HepG2 (cell line): ENCODE data around the gene FRMD6. TPM values are rescaled to one million over a fixed set of nuclear protein-coding genes. Genes with fewer than 3 reads are reported as not detected.

Experiments used
- ATAC-seq: fragments of 200-7000 bp; cut with Tn5 transposase; 3 replicates; pipeline ENCODE4 v1.9.1; 2020; ENCODE audit warnings: mild to moderate bottlenecking, moderate library complexity
- BruUV-seq: library from RNA; stranded (reverse); fragments of 400-500 nt; replicated peaks from 2 replicates; lab custom pipeline; 2021; lab: Mats Ljungman, UMichigan
- CTCF ChIA-PET: fragments of 300-600 bp; formaldehyde crosslinking; extraction: SDS; loops from one replicate; lab custom pipeline; 2021; ENCODE audit warnings: low total read pairs, inconsistent platforms, low intra/inter-chr PET ratio; lab: Yijun Ruan, JAX
- POLR2A ChIA-PET: fragments of 350-600 bp; sonication (Branson Sonifier 250); formaldehyde crosslinking; loops from one replicate; lab custom pipeline; 2020; ENCODE audit warnings: antibody characterized with exemption, inconsistent platforms; lab: Yijun Ruan, JAX
- DNase-seq: peaks from one replicate; pipeline ENCODE4 v3.0.0-alpha.2; 2015; ENCODE audit warnings: low spot score
- FAIRE-seq: peaks from 3 replicates; lab custom pipeline; 2011; peaks lifted over from hg19 to GRCh38; lab: Jason Lieb, UNC
- H2AFZ ChIP-seq: one replicate; pipeline ENCODE4 v1.6.1; 2011; ENCODE audit warnings: low read length, inconsistent platforms
- H3K27ac ChIP-seq: fragments of 300-600 bp; 3 replicates; pipeline ENCODE4 v1.8.0; 2011; ENCODE audit warnings: mixed run types, mild to moderate bottlenecking, mixed read lengths, low read length, inconsistent platforms; ENCODE audit not compliant: insufficient read depth; ENCODE audit errors: extremely low read length
- H3K27me3 ChIP-seq, 2 experiments: fragments of 200-600 bp in 1 of 2; 2 replicates in 1 of 2; 3 replicates in 1 of 2; pipeline versions ENCODE4 v1.6.0 to v1.8.0; 2011; ENCODE audit warnings: low read length in 2 of 2, mild to moderate bottlenecking in 2 of 2, moderate library complexity in 2 of 2, inconsistent platforms in 1 of 2; ENCODE audit not compliant: insufficient read depth in 2 of 2, control insufficient read depth in 1 of 2
- H3K36me3 ChIP-seq, 2 experiments: fragments of 200-600 bp in 1 of 2; replicated peaks in 1 of 2; 2 replicates in 1 of 2; 3 replicates in 1 of 2; pipeline versions ENCODE4 v1.5.1 to v1.8.0; 2011; ENCODE audit warnings: low read length in 2 of 2, inconsistent platforms in 1 of 2; ENCODE audit not compliant: insufficient read depth in 2 of 2, control insufficient read depth in 1 of 2
- H3K4me1 ChIP-seq: 2 replicates; pipeline ENCODE4 v1.5.1; 2012; ENCODE audit warnings: low read length, inconsistent platforms; ENCODE audit not compliant: insufficient read depth
- H3K4me2 ChIP-seq: 2 replicates; pipeline ENCODE4 v1.6.0; 2011; ENCODE audit warnings: low read depth, low read length, inconsistent platforms
- H3K4me3 ChIP-seq, 3 experiments: fragments of 200-600 bp in 1 of 3; sonication (generic), shearing (Covaris generic) in 1 of 3; replicated peaks in 1 of 3; 2 replicates each; pipeline ENCODE4 v1.5.1; 2011 to 2016; ENCODE audit warnings: low read length in 3 of 3, inconsistent platforms in 2 of 3, low read depth in 2 of 3, mild to moderate bottlenecking in 2 of 3, control low read depth in 1 of 3, mixed read lengths in 1 of 3; ENCODE audit not compliant: insufficient read depth in 1 of 3
- H3K79me2 ChIP-seq: one replicate; pipeline ENCODE4 v1.6.1; 2011; ENCODE audit warnings: low read length, inconsistent platforms; ENCODE audit not compliant: insufficient read depth
- H3K9ac ChIP-seq: 2 replicates; pipeline ENCODE4 v1.6.0; 2011; ENCODE audit warnings: mild to moderate bottlenecking, low read depth, low read length, inconsistent platforms; ENCODE audit not compliant: insufficient read depth
- H3K9me3 ChIP-seq: 2 replicates; pipeline ENCODE4 v1.5.1; 2012; ENCODE audit warnings: mild to moderate bottlenecking, low read length
- H4K20me1 ChIP-seq: 2 replicates; pipeline ENCODE4 v1.6.0; 2011; ENCODE audit warnings: inconsistent platforms, mild to moderate bottlenecking, low read length, moderate library complexity; ENCODE audit not compliant: insufficient read depth
- BCL6 ChIP-seq: IDR thresholded peaks from 2 replicates; pipeline ENCODE4 v1.6.1; 2016; ENCODE audit warnings: missing genetic modification reagents, missing compliant biosample characterization
- HOXA3 ChIP-seq: sonication (generic); formaldehyde crosslinking; IDR thresholded peaks from 2 replicates; pipeline ENCODE4 v1.5.0; 2020; ENCODE audit warnings: missing genetic modification reagents
- MED8 ChIP-seq: sonication (generic); formaldehyde crosslinking; IDR thresholded peaks from 2 replicates; pipeline ENCODE4 v1.8.1; 2023; ENCODE audit warnings: mild to moderate bottlenecking, missing genetic modification reagents; ENCODE audit not compliant: insufficient replicate concordance
- POGZ ChIP-seq: sonication (generic); formaldehyde crosslinking; IDR thresholded peaks from 2 replicates; pipeline ENCODE4 v1.4.0; 2020; ENCODE audit warnings: mild to moderate bottlenecking, missing genetic modification reagents
- ZNF431 ChIP-seq: sonication (generic); formaldehyde crosslinking; IDR thresholded peaks from 2 replicates; pipeline ENCODE4 v1.9.0; 2022; ENCODE audit warnings: missing genetic modification reagents, low read depth, mild to moderate bottlenecking, borderline replicate concordance
- in situ Hi-C: cut with HindIII; loops from 2 replicates; pipeline ENCODE4 v1.10.0; 2017; ENCODE audit warnings: low pct_unique_long_range_greater_than_20kb; ENCODE audit not compliant: extremely low pct_ligation_motif_present
- intact Hi-C: fragments of 100-400 bp; cut with micrococcal nuclease; formaldehyde crosslinking; loops from one replicate; pipeline ENCODE4 v1.10.0; 2022; ENCODE audit not compliant: unreplicated experiment
- polyA plus RNA-seq, 8 experiments: library from polyadenylated mRNA; depleted of rRNA in 3 of 8; stranded (reverse) in 7 of 8; unstranded in 1 of 8; fragments of >200 nt; fragmentation: Illumina TruSeq in 4 of 8; extraction: Trizol in 4 of 8; gene quantifications; 2 replicates each; pipeline versions ENCODE4 v1.2.1 to v1.2.3, GENCODE V29; 2011 to 2016; ENCODE audit warnings: low read depth in 4 of 8, missing spikeins in 1 of 8, mixed read lengths in 1 of 8; ENCODE audit not compliant: insufficient read depth in 1 of 8
- total RNA-seq, 5 experiments: library from RNA; depleted of rRNA; stranded (reverse); fragments of >200 nt; fragmentation: Illumina TruSeq; extraction: Trizol; gene quantifications; 2 replicates each; pipeline ENCODE4 v1.2.3, GENCODE V29; 2016; ENCODE audit warnings: low read depth in 1 of 5
- TF ChIP-seq, protein P1 (sequence below): sonication (generic); formaldehyde crosslinking; IDR thresholded peaks from 2 replicates; pipeline ENCODE4 v1.5.0; 2020; ENCODE audit warnings: missing genetic modification reagents
- TF ChIP-seq, protein P2 (sequence below): sonication (generic); formaldehyde crosslinking; IDR thresholded peaks from 2 replicates; pipeline ENCODE4; 2020; ENCODE audit warnings: missing genetic modification reagents, mild to moderate bottlenecking, borderline replicate concordance
- TF ChIP-seq, protein P3 (sequence below), 2 experiments: fragments of 450-650 bp in 1 of 2; sonication (generic) in 1 of 2; formaldehyde crosslinking in 1 of 2; IDR thresholded peaks; 2 replicates each; pipeline versions ENCODE4 v1.6.1 to v1.8.0; 2016 to 2022; ENCODE audit warnings: antibody characterized with exemption in 1 of 2, mild to moderate bottlenecking in 1 of 2, missing genetic modification reagents in 1 of 2
- TF ChIP-seq, protein P4 (sequence below): sonication (generic); formaldehyde crosslinking; IDR thresholded peaks from 2 replicates; pipeline ENCODE4 v1.4.0; 2020; ENCODE audit warnings: missing genetic modification reagents

FRMD6 gene
- total and polyA plus RNA-seq, 2 of the 13 experiments (the other 11 are each of a cell fraction or from before 2014, with no cell fraction given) = 2.4 to 5.4 TPM

DNA sequence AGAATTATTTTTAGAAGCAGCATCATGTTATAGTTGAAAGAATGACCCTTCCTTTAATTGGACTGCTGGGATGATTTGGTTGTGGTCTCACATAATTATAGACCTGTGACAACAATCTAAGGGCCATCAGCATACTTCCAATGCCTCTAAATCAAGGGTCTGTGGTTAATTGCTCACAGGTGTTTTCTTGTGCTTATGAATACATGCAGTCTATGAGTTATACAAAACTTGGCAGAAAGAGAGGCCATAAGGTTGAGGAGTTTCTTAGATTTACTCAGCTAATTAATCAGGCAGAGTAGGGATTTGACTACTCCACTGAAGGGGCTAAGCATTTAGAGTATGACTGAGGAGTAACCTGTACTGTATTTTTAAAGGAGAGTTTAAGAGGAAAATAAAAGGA is 37.0 kb upstream of the FRMD6 start:
- DNase-seq (no peak), ATAC-seq (no peak), FAIRE-seq (no peak)
- Histone ChIP-seq H3K4me1 (peaks cover 21% of the 10 kb centered on the region), H3K36me3 (no peaks in the 10 kb centered on the region), H3K9ac (no peak overlapping the region), H2AFZ (no peak overlapping the region), H3K4me2 (no peak overlapping the region), H3K9me3 (no peaks in the 10 kb centered on the region), H4K20me1 (no peaks in the 10 kb centered on the region), H3K27me3 (no peaks in the 10 kb centered on the region), H3K4me3 (no peak overlapping the region), H3K79me2 (no peaks in the 10 kb centered on the region), H3K27ac (no peak overlapping the region)
- no TSS peak for BruUV-seq
- in situ Hi-C loops (no loop called here), intact Hi-C loops (no loop called here)
- CTCF ChIA-PET = no interaction called here
- POLR2A ChIA-PET = no interaction called here
- TF ChIP-seq, protein P1, sequence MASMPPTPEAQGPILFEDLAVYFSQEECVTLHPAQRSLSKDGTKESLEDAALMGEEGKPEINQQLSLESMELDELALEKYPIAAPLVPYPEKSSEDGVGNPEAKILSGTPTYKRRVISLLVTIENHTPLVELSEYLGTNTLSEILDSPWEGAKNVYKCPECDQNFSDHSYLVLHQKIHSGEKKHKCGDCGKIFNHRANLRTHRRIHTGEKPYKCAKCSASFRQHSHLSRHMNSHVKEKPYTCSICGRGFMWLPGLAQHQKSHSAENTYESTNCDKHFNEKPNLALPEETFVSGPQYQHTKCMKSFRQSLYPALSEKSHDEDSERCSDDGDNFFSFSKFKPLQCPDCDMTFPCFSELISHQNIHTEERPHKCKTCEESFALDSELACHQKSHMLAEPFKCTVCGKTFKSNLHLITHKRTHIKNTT (CRISPR knock-in tag) = no peak
- TF ChIP-seq HOXA3 (CRISPR knock-in tag) (no peak), POGZ (no peak), MED8 (CRISPR knock-in tag) (no peak), ZNF431 (no peak), BCL6 (CRISPR knock-in tag) (no peak)
- TF ChIP-seq, protein P2, sequence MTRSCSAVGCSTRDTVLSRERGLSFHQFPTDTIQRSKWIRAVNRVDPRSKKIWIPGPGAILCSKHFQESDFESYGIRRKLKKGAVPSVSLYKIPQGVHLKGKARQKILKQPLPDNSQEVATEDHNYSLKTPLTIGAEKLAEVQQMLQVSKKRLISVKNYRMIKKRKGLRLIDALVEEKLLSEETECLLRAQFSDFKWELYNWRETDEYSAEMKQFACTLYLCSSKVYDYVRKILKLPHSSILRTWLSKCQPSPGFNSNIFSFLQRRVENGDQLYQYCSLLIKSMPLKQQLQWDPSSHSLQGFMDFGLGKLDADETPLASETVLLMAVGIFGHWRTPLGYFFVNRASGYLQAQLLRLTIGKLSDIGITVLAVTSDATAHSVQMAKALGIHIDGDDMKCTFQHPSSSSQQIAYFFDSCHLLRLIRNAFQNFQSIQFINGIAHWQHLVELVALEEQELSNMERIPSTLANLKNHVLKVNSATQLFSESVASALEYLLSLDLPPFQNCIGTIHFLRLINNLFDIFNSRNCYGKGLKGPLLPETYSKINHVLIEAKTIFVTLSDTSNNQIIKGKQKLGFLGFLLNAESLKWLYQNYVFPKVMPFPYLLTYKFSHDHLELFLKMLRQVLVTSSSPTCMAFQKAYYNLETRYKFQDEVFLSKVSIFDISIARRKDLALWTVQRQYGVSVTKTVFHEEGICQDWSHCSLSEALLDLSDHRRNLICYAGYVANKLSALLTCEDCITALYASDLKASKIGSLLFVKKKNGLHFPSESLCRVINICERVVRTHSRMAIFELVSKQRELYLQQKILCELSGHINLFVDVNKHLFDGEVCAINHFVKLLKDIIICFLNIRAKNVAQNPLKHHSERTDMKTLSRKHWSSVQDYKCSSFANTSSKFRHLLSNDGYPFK (CRISPR knock-in tag) = no peak
- TF ChIP-seq, protein P3, sequence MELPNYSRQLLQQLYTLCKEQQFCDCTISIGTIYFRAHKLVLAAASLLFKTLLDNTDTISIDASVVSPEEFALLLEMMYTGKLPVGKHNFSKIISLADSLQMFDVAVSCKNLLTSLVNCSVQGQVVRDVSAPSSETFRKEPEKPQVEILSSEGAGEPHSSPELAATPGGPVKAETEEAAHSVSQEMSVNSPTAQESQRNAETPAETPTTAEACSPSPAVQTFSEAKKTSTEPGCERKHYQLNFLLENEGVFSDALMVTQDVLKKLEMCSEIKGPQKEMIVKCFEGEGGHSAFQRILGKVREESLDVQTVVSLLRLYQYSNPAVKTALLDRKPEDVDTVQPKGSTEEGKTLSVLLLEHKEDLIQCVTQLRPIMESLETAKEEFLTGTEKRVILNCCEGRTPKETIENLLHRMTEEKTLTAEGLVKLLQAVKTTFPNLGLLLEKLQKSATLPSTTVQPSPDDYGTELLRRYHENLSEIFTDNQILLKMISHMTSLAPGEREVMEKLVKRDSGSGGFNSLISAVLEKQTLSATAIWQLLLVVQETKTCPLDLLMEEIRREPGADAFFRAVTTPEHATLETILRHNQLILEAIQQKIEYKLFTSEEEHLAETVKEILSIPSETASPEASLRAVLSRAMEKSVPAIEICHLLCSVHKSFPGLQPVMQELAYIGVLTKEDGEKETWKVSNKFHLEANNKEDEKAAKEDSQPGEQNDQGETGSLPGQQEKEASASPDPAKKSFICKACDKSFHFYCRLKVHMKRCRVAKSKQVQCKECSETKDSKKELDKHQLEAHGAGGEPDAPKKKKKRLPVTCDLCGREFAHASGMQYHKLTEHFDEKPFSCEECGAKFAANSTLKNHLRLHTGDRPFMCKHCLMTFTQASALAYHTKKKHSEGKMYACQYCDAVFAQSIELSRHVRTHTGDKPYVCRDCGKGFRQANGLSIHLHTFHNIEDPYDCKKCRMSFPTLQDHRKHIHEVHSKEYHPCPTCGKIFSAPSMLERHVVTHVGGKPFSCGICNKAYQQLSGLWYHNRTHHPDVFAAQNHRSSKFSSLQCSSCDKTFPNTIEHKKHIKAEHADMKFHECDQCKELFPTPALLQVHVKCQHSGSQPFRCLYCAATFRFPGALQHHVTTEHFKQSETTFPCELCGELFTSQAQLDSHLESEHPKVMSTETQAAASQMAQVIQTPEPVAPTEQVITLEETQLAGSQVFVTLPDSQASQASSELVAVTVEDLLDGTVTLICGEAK (IDR thresholded peaks at IDR 0.05) = no peak
- TF ChIP-seq, protein P3 (CRISPR knock-in tag; IDR thresholded peaks at IDR 0.05) = no peak
- TF ChIP-seq, protein P4, sequence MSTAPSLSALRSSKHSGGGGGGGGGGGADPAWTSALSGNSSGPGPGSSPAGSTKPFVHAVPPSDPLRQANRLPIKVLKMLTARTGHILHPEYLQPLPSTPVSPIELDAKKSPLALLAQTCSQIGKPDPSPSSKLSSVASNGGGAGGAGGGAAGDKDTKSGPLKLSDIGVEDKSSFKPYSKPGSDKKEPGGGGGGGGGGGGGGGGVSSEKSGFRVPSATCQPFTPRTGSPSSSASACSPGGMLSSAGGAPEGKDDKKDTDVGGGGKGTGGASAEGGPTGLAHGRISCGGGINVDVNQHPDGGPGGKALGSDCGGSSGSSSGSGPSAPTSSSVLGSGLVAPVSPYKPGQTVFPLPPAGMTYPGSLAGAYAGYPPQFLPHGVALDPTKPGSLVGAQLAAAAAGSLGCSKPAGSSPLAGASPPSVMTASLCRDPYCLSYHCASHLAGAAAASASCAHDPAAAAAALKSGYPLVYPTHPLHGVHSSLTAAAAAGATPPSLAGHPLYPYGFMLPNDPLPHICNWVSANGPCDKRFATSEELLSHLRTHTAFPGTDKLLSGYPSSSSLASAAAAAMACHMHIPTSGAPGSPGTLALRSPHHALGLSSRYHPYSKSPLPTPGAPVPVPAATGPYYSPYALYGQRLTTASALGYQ = no peak
